Measurements from ENCODE around the gene MYOM3.

The MYOM3 gene

DNA sequence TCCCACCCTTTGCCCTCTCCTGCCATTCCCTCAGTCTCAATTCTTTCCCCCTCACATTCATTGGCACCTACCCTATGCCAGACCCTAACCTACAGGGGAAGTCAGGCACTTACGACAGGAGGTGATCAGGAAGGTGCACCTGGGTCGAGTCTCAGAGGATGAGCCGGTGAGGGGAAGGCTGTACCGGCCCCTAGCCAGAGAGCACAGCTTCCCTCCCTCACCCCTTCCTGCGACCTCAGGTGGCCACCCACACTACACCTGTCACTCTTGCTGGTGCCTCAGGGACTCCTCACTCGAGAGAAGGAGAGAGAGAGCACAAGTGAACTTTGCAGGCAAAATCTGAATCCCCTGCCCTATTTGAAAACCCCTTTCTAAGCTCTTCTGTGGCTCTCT, 1.7 kb upstream of the MYOM3 start:
- DNase-seq: no peak

DNA sequence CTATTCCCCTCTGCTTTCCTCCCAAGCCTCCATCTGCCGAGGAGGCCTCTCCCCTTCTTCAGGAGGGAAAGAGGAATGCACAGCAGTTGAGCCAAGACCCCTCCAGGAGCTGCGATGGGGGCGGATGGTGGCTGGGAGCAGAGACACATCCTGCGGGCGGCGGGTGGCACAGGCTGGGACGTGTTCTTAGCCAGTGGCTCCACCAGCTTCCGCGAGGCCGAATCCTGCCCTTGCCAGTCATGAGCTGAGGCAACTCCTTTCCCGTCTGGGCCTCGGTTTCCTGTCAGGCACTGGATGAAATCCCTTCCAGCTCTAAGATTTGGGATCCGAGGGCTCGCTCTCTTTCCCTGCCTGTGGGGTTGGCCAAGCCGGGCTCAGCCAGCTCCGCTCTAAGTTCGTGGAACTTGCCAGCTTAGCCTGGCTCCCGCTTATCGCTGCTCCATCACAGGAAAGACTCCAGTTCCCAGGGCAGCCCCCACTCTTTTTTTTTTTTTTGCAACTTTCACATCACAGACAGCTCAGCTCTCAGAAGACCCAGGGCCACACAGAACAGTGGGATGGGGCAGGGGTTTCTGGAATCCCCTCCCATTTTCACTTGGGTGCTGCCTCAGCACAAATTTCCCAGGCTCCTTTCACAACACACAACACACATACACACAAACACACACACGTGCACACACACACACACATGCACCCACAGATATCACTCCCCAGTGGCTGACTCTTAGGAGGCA, 506 bp downstream of the MYOM3 start:
- no peak for DNase-seq

DNA sequence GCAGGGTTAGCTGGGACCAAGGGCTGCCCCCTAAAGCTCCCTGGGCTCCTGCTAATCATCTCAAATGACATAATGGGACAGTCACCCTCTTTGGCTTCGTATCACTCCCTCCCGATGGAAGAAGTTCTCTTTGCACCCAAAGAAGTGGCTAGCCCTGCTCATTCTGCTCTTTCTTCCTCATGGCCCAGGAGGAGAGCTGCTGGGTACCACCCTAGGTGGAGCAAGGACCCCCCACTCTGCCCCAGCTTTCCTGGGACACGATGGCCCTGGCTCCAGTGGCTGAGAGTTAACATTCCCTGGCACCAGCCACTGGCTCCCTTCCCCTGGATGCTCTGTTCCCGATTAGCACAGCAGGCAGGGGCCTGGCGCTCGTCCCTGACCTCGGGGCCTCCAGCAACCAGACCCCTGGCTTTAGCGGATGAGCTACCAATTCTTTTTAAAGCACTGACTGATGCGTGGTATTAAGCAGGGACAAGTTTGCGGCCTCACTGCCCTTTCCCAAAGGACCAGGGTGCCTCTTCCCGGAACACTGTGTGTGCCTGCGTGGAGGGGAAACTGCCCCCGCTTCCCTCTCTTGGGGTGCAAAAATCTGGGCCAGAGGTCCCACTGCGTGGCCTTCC, 1.2 kb downstream of the MYOM3 start:
- no peak for DNase-seq

DNA sequence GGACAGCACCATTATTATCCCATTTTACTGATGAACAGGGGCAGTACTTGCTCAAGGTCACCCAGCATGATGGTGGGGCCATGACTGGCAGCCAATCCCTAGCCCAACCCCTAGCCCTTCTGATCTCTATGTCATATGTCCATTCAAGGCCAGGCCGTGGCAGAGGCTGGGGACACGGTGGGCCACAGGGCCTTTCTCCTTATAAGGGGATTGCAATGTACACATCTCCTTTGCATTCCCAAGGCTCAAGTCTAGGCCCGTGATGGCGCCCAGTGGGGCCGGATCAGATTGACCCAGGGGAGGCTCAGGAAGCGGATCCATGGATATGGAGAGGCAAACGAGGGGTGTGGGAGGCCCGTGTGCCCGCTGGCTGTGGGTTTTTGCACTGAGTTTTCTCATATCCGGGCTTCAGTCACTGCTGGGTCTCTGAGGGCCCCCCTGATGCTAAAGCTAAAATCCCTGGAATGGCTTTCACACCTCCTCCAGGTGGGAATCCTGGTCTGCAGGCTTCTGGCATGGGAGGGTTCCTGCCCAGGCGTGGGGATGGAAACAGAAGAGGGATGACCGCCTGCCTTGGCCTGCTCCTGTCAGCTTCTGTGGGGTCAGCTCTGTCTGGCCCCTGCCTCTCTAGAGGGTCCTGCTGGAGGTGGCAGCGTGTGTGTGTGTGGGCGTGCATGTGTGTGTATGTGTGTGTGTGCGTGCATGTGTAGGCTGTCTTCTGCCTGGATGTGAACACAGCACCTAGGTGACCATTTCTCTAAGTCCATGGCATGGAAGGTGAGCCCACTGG, 2.1 kb downstream of the MYOM3 start:
- DNase-seq: peak in 1 of 5 experiments; percentile 11

DNA sequence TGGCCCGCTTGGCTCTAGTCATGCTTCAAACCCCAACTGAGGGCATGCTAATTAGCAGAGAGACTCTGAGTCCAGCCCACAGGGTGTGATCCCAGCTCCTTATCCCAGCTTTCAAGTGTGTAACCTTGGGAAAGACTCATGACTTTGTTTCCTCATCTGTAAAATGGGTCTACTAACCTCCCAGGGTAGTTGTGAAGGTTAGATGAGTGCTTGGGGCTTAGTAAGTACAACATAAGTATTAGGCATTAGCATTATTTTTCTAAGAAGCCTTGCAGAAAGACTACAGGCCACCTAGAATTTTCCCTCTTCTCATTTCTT, 2.8 kb downstream of the MYOM3 start:
- DNase-seq: no peak

DNA sequence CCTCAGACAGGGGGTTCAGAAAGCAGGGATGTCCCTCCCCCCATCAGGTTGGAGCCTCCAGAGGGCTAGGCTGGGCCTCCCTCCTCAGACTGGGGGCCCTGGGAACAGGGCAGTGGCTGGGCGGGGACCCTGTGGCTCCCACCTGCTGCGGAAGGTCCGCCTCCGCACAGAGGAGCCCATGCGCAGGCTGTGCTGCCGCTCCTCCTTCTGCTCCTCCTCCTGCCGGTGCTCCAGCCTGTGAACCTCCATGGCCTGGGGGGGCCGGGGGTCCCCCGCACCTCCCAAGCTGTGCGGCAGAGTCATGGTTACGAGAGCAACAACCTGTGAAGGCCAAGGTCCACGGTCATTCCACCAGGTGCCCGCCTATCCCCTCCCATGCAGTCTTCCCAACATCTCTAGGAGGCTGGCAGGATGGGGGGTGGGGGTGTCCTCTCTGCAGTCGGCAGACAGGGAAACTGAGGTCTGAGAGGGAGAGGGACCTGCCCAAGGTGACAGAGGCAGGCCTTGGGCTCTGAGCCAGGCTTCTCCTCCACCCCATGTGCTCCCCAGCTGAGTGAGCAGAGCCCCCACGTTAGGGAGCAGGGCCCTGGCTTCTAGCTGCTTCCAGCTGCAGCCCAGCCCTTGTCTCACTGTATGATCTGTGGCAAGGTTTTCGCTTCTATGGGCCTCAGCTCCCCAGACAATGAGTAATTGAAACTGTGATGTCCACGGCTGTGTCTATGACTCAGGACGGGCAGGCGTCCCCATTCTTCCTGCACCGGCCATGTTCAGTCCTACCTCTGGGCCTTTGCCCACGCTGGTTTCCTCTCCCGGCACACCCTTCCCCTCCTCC, 3.4 kb downstream of the MYOM3 start:
- no peak for DNase-seq

DNA sequence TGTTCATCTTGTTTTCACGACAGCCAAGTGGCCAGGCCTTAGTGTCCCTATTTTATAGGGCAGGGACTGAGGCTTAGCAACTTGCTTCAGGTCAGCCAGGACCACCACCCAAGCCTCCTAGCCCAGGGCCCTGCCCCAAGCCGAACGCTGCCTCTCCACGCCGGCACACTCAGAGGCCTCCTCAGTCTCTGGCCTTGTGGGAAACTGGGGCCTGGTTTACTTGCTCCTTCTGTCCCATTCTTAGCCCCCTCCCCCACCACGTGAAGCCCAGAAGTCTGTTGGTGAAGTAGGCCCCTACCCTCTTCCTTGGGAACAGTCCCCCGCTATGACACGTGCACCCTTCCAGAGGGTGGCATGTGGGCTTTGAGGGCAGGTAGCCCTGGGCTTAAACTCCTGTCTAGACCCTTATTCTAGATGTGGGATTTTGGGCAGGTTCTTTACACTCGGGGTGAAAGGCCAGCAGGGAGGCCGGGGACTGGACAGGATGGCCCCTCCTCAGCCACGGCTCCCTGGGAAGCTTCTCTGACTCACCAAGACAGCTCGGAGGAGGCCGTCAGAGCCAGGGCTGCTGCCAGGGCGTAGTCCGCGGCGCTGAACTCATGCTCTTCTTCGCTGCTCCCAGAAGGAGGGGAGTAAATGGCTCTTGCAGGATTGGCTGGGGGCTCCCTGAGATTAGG, 4.3 kb downstream of the MYOM3 start:
- DNase-seq: no peak

DNA sequence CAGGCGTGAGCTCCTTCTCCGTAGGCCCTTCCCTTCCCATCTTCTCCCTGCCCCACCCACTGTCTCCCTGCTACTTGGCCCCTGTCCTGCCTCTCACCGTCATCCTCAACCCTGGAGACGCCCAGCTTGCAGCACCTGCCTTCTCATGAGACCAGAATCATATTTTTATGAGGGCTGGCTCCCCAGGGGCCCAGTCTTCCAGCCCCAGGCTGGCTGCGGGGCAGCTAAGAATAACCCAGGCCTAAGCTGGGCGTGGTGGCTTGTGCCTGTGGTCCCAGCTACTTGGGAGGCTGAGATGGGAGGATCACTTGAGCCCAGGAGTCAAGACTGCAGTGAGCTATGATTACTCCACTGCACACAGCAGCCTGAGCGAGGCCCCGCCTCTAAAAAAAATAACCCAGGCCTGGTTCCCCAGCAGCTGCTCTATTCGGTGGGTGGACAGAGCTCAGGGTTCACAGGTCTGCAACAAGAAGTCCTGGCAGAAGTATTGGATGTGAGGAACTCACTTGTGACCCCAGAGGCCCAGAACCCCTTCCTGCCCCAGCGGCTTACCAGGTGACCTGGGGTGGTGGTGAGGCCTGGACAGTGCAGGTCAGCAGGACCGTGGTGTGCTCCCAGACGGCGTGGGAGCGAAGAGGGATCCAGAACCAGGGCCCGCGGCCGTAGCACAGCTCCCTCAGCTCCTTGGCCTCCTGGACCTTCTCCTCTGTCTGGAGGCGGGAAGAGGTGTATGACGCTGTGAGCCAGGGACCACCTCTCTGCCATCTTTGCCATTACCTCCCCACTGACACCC, 6.4 kb downstream of the MYOM3 start:
- DNase-seq: no peak

DNA sequence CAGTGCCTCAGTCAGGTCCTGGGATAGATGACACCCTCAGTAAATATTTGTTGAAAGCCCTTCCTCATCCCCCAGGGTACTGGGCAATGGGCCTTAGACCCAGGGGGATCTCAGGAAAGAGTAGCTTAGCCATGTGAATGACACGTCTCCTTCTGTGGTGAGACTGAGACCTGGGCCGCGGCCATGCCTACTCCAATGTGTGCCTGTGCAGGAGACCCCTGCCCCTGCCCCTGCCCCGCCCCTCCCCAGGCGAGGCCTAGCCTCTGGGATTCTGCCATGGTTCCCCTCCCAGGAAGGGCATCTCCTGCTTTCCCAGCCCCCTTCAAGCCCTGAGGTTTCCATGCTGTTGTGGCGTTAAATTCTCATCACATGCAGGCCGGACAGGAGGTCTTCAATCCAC, 7.1 kb downstream of the MYOM3 start:
- no peak for DNase-seq

DNA sequence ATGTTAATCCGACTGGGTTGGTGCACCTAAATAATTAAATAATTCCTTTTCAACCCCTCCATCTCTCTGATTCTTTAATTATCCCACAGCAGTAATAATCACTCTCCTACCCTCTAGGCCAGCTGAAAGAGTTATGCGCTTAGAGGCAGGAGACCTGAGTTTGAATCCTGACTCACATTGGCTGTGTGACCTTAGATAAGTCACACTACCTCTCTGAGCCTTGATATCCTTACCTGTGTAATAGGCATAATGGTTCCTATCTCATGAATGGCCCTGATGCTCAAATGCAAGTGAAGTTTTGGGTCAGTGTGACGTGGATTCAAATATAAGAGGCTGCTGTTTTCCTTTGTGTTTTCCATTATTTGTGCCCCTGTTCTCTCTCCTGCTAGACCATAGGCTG, 8.1 kb downstream of the MYOM3 start:
- no peak for DNase-seq

DNA sequence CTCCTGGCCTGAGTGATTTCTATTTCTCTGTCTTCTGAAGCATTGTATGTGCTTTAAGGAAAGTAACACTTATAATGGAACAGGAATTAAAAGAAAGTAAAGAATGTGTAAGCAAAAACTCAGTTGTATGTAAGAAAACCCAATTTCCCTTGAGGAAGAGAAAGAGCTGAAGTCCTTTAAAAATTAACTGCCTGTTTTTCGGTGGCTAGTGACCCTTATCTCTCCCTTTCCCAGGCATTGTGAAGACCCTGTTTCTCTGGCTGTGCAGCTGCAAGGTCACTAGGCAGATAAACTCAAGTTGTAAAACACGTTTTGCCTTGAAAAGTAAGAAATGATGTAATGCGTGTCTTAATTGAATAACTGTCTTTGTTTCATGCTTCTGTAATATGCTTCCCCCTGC, 8.5 kb downstream of the MYOM3 start:
- no peak for DNase-seq

DNA sequence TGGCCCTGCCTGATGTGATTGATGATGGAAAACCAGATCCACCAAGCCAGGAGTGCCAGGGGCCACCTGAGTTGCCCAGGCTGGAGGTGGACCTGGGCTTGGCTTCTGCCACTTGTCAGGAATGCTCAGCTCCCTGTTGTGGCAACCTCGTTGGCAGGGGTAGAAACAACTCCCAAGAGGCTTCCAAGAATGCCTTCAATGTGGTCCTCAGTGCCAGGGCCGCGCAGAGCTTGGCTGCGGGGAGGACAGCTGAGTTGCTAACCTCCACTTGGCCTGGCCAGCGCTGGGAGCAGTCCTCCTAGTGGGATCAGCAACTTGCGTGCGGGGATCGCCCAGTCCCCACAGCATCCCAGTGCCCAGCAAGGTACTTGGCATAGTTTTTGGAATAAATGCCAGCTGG, 9.0 kb downstream of the MYOM3 start:
- no peak for DNase-seq

DNA sequence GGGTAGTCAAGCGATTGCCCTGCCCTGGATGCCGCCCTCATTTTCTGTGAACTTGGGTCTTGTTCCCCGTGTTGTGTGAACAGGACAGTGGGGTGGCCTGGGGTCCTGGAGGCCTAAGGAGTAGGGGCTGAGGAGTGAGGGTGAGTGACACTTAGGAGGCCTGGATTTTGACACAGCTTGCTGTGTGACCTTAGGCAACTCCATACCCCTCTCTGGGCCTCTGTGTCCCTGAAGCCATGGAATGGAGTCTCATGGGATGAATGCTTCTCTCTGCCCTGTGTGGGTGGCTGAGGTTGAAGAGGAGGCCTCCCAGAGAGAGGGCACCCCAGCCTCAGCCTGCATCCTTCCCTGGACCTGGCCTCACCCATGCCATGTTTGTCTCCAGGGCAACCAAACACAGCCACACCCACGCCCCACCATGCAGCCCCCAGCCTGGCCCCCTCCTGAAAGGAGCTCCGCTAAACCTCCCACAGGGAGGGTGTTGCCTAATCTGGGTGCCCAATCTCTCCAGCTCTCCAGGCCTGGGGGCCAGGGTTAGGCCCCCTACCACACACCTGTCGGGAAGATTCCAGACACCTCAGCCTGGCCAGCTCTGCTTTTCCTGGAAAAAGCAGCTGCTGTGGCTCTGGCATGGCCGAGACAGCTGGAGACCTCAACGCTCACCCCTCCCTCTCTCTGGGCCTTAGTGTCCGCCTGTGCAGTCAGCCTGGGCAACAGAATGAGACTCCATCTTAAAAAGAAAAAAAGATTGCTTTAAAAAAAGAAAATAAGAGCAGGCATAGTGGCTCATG, 9.9 kb downstream of the MYOM3 start:
- DNase-seq: no peak

DNA sequence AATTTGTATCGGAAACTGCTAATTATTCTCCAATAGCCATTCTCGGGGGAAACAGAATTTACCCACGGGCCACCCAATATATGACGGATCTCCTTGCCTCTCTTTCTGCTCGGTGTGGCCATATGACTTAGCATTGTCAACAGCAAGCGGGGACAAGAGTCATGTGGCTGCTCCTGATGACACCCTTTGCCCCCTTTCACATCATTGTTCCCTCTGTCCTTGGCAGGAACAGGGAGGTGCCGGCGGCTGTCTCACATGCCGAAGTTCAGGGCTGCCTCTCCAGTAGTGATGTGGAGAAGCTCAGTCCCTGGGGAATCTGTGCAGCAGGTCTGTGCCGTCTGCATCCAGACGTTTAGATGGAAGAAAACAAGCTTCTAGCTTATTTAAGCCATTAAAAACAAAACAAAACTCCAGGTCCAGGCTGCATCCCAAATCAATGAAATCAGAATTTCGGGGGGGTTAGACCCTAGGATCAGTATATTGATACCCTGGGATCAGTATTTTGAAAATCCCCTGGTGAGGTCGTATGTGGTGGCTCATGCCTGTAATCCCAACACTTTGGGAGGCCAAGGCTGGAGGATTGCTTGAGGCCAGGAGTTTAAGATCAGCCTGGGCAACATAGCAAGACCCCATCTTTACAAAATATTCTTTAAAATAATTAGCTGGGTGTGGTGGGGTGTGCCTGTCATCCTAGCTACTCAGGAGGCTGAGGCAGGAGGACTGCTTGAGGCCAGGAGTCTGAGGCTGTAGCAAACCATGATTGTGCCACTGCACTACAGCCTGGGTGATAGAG, 10.8 kb downstream of the MYOM3 start:
- DNase-seq: no peak

DNA sequence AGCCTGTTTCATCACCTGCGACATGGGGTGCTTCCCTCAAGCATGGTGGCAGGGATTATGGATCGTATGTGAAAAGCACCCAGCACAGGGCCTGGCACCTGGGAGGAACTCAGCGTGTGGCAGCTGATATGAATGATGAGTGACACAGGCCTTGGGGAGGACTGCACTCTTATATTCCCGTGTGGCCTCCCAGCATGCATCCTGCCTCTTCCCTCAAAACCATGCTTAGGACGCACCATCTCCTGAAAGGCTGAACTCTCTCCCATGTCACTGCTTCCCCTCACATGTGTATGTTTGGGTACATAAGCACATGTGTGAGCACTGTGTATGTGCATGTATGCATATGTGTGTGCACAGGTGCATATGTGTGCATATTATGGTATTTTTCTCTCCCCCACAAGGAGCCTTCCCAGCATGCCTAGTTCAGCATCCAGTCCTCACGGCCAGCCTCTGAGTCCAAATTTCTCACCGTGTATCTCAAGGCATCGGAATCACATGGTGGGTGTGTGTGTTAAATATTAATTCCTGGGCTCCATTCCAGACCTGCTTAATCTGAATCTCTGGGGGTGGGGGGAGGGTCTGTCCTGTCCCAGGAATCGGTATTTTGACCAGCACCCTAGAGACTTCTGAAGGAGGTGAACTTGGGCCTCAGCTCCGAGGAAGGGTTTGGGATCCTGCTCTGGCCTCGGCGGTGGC, 12.8 kb downstream of the MYOM3 start:
- DNase-seq: no peak

DNA sequence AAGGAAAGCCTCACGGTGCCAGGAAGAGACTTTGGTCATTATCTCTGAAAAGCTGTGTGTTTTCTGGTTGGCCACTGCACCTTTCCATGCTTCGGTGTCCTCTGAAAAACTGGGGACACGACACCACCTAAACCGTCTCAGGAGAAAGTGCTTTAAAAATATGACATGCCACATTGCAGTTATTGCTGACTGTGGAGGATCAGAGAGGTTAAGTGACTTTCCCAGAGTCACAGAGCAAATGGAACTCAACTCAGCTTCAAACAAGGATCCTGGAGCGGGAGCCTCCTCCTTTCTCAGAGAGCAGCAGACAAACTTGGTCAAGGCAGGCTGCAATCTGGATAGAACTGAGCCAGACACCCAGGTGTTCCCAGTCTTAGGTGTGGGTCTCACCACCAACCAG, 13.8 kb downstream of the MYOM3 start:
- DNase-seq: no peak

DNA sequence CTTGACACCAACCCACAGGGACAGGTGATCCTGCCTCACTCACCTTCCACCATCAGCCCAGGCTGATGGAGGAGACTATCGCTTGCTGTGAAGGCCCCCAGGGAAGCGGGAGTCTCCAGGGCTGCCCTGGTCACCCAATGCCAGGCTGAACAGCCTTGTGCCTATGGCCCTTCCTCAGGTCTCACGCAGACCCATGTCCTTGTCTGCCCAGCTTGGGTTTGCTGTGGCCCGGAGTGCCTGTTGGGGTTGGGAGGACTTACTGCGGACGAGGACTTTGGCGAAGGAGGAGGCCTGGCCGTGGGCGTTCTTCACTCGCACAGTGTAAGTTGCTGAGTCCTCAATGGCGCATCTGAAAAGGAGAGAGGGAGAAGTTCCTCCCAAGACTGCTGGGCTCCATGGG, 14.3 kb downstream of the MYOM3 start:
- DNase-seq: no peak

DNA sequence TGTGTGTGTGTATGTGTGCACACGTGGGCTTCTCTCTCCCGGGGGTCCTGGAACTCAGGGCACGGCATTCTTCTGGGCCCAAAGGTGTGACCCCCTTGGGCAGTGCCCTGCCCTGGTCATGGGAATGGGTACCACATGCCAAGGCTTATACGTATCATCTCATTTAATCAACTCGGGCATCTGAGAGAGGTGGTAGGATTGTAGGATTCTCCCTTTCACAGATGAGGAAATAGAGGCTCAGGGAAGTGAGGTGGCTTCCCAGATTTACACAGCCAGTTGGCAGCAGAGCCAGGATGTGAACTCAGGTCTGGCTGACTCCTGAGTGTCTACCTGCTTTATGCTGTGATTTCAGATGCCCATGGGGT, 15.2 kb downstream of the MYOM3 start:
- no peak for DNase-seq

DNA sequence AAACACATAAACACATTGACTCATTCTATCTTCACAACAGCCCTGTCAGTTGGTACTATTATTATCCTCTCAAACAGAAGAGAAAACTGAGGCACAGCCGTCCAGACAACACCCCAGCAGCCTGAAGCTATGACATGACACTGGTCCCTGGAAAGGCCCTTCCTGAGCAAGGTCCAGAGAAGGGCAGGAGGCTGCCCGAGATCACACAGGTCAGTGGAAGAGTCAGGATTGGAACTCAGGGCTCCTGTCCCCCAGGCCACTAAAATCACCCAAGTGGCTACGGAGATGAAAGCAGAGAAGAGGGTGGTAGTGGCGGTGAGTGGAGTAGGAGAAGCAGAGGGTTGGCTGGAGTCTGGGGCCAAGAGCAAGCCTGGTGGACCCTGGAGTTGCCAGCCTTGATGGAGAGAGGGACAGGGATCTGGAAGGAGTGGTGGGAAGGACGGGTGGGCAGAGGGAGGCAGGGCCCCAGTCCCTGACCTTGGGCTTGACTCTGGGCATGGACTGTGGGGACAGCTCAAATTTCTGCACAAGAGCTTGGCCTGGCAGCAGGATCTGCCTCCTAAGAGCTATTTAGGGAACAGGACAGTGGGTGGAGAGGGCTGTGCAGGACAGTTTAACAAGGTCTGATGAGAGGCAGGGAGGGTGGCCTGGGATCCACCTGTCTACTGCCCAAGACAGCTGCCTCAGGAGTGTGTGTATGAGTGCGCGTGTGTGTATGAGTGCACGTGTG, 15.8 kb downstream of the MYOM3 start:
- no peak for DNase-seq
